Forelimb muscle (tissue), 1 donor: ENCODE measurements around the gene LINC01488. TPM values are rescaled to one million over a fixed set of nuclear protein-coding genes. Genes with fewer than 3 reads are reported as not detected.
A peak's percentile ranks its signal among the peaks of the same experiment; 100 is the strongest.

Experiments used
- DNase-seq: peaks from one replicate; pipeline ENCODE4 v3.0.0-alpha.2; 2013; ENCODE audit warnings: low read depth
- polyA plus RNA-seq: library from polyadenylated mRNA; unstranded; fragments of 120-200 nt; gene quantifications from one replicate; pipeline ENCODE4 v1.2.1, GENCODE V29; 2013; ENCODE audit not compliant: insufficient read length

The LINC01488 gene
- polyA plus RNA-seq, 1 donor = 0.08 TPM

DNA sequence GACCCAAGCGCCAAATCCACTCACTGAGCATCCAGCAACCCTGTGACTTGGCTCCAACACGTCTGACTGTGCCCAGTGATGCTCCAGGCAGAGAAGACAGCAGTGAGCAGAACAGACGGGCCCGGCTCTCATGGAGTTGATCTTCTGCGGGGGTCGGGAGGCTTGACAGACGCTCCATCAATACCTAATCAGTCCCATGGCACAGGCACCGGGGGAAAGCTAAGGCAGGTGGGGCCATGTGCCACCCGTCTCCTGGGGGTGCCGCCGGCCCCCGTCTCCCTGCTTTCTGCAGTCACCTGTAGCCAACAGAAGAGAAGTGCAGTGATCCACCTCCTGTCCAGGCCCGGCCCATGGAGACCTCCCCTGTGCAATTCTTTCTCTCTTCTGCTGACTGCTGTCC, 47.5 kb downstream of the LINC01488 start:
- DNase-seq = no peak

DNA sequence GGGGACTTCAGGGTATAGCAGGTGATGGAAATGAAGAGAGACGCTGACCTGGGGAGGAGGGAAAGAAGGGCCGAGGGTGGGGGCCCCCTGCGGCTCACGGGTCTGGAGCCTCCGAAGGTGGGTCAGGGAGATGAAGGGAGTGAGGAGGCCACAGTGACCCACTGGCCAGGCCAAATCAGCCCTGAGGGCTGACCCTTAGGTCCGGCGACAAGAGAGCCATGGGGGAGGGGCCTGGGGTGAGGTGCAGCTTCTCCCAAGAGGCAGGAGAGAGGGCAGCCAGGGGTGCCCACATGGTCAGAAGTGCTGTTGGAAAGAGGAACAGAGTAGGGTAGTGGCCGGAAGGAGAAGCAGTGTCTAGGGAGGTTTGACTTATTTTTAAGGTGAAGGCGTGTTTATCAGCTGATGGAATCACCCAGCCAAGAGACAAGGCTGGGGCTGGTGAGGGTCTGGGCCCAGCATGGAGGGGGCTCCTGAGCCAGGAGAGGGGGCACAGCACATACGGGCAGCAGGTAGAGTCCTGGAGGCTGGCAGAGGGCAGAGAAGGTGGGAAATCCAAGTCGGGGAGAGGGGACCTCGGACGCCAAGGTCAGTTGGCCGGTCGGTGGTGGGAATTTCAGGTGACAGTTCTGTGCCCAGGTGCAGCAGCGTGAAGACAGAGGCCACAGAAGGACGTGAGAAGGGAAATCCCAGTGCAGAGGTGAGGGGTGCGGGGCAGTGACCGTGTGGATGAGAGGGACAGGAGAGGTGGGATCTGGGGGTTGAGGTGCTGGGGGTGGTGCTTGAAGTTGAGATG, 49.0 kb downstream of the LINC01488 start:
- no peak for DNase-seq

DNA sequence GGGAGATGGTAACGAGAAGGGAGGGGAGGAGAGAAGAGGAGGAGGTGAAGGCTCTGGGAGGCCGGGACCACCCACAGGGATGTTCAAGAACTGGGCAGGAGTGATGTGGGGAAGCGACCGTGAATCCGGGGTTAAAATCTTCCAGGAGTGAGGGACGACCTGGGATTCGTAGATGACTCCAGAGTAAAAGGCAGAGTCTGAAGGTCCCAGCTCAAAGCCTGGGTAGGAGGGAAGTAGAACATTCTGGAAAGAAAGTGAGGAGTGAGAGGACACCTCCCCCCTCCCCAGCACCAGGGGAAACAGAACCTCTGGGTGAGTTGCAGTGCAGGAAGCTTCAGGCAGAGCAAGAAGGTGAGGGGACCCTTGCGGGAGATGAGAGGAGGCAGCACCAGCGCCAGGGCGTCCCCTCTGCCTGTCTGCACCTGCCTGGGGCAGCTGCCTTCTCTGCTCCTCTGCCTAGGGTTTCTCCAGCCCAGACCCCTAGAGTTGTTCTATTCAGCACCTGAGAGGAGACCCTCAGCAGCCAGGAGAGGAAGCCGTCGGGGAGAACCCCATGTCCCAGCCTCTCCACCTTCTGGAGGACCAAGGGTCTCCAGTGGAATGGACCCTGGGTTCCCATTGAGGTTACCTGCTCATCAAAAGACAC, 49.7 kb downstream of the LINC01488 start:
- DNase-seq = no peak

DNA sequence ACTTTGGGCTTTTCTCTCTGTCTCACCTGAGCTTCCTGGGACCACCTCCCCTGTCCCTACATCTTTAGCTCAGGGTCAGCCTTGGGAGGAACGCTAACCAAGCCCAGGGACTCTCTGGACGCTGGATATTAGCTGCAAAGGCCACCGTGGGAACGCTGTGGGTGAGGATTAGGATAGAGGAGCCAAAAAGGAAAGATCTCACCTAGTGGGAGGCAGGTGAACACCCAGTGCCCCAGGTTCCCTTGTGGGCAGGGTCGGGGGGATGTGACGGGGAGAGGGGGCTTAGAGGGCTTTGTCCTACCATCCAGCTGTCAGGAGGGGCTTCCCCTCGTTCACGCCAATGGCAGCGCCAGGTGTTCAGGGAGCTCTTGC, 50.2 kb downstream of the LINC01488 start:
- no peak for DNase-seq

DNA sequence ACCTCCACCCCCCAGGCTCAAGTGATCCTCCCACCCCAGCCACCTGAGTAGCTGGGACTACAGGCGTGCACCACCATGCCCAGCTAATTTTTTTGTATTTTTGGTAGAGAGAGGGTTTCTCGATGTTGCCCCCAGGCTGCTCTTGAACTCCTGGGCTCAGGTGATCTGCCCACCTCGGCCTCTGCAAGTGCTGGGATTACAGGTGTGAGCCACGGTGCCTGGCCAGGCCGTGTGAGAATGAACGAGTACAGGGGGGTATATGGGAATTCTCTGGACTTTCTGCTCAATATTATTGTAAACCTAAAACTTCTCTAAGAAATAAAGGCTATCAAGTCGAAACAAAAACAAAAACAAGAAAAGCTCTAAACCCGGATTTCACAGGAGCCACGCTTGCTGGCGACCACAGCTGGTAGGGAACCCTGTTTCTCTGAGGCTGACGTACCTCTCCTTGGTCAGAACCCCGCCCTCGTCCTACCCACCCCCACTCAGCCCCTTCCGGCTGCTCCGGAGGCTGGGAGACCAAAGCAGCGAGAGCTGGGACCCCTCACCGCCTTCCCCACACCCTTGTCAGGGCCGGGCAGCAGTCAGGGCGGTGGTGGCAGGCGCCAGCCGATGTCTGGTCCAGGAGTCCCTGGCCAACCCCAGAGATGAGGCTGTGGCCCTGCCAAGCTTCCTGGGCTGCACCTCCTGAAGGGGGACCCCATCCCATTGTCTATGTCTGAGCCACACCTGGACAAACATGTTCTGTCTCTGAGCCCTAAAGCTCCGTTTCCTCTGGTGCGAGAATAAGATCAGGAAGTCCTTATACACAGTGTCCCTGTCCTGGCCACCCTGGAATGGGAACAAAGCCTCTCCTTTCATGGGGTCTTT, 52.1 kb downstream of the LINC01488 start:
- no peak for DNase-seq

DNA sequence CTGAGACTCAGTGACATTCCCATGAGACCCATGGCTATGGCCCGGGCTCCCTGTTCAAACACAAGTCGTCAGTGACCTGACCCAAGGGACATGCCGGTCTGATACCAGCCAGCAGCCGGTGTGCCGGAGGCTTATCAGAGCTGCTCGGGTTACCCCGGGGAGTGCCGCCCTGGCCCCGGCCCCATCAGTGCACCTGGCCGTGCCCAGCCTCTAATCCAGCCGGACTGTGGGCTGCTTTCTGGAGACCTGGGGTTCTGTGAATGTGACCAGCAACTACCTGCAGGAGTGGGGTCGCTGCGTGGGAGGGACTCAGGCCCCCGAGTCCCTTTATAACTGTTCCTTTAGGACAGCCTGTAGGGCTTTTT, 52.7 kb downstream of the LINC01488 start:
- DNase-seq = no peak

DNA sequence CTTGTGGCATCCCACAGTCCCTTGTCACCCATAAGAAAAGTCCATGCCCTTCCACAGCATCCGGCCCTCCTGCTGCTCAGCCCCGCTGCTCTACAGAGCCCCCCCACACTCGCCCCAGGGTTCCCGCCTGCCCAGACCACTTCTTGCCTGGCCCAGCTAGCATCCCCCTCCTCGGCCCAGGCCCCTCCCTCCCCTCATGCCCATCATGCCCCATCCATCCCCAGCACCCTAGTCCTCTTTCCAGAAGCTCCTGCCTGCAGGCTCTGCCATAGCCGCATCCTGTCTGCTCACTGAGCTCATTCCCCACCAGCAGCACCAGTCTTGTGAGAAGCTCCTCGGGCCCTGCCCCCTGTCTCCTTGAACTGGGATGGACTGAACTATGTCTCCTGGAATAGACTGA, 54.4 kb downstream of the LINC01488 start:
- DNase-seq = no peak

DNA sequence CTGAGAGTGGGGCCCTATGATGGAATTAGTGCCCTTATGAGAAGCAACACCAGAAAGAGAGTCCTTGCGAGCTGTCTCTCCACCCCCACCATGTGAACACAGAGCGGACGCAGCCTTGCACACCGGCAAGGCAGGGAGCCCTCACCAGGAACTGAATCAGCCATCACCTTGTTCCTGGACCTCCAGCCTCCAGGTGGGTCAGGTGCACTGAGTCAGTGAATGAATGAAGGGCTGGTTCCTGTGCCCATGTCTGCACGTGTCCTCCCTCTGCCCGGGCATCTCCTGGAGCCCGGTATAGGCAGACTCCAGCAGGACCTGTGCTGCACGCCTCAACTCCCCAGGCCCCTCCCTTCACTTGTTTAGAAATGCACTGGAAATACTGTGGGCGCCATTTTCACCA, 54.9 kb downstream of the LINC01488 start:
- no peak for DNase-seq

DNA sequence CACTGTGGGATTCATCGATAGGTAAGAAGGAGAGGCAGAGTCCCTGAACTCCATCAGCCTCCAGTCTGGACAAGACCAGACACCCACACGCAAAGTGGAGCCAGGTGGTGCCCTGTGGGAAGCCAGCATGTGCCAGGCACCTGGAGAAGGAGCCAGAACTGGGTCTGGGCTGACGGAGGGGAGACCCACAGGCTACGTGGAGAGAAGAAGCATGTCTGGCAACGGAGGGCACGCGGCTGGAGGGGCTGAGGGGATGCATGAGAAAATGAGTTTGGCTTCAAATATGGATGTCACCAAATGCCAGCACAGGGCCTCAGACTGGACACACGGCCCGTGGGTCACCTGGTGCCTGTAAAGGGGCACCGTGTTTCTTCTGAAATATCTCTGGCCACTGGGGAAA, 55.7 kb downstream of the LINC01488 start:
- DNase-seq = no peak

DNA sequence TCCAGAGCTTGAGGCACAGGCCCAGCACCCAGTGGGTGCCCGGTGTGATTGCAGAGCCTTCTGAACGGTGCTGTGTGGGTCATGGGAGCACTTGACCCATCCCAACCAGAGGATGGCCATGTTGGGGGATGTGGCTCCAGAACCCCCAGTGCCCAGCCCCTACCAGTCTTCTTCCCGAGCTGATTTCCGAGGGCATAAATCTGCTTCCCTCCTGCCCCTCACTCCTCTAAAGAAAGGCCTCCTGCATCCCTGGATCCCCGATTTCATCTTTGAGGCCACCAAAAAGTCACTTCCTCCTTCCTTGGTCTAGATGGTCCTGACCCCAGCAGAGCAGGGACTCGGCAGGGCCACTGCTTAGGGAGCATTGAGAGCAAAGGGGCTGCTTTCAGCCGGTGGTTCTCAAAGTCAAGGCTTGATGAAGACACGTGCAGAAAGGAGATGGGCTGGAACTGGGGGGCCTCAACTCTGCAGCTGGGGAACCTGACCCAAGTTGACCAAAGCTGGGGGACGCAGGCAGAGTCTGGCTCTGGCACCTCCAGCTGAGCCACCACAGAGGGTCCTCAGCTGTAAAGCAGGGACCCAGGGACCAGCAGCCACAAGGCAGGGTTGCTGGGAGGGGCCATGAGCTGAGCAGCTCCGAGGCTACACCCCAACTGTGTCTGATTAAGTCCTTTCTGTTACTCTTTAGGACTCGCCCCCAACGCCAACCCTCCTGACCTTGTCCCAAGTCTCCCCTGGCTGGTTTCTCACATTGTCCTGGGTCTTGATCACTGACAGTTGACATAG, 56.6 kb downstream of the LINC01488 start:
- DNase-seq = no peak

DNA sequence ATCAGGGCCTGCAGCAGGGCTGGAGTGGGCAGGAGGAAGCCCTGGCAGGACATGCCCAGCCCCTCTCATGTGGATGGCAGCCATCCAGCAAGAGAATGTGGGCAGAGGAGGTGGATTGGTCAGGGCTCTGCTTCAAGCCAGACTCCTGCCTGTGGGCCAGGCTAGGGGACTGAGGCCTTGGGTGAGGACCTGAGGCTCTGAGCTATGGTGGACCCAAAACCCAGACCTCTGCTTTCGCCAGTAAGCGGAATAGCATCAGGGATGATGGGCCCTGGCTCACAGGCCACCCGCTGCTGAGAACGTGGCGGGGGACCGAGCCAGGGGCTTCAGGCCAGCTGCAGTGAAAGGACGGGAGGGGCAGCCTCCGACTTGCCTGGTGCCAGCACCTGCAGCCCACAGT, 57.4 kb downstream of the LINC01488 start:
- DNase-seq = no peak

DNA sequence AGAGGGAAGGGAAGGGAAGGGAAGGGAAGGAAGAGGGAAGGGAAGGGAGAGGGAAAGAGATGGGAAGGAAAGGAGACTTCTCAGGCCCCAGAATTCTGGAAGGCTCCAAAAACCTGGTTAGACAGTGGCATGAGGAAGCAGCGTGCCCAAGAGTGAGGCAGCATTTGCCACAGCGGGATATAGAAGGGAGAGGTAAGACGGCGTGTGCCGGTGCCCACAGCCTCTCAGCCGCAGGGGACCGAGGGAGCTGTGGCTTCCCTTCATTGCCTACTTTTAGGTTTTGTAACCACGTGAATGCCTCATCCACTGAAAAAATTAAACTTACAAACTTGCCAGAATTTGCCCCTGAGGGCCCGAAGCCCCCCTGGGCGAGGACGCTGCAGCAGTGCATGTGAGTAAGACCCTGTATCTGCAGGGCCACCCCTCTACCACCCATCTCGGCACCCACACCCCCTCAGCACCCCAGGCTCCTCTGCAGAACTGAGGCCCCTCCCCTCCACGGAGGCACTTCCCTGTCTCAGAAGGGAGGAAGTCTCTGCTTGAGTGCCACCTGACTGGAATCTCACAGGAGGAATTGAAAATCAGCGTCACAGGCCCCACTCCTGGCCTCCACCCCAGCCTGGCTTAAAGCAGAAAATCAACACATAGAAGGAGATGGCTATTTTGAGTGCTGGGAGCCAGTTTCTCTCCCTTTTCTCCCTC, 58.1 kb downstream of the LINC01488 start:
- peak; percentile 14 for DNase-seq

DNA sequence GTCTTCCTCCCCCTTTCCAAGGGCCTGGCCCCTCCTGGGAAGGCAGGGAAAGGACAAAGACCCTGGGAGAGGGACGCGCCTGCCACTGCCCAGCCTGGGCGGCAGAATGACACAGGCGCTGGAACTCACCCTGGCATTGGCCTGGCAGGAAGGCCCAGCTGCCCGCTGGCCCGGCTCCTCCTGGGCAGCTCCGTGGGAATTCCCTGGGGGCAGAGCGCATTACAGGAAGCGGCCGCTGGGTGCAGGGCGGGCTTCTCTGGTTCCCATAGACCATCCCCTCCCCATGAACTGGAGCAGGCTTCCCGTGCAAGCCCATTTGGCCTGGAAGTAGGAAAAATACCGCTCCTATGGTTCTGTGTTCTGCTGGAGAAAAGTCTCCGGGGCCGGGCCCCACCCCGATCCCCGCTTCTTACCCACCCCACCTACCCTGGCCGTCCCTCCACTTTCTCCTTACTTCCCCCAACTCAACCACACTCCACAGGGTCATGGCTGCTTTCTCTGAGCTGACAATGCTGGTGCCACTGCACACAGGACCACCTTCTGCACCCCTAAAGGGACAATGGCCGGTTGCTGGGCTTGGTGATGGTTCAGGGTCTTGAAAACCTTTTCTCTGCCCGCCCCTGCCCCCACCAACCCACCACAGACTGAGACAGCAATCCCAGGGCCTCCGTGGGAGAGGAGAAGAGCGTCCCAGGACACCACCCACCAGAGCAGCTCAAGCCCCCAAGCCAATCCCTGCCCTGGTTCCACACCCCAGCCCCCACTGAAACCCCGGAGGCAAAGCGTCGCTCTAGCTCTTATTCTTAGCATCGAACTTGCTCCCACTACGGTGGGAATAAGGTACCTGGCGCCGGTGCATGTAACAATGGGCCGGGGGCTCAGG, 58.9 kb downstream of the LINC01488 start:
- no peak for DNase-seq

DNA sequence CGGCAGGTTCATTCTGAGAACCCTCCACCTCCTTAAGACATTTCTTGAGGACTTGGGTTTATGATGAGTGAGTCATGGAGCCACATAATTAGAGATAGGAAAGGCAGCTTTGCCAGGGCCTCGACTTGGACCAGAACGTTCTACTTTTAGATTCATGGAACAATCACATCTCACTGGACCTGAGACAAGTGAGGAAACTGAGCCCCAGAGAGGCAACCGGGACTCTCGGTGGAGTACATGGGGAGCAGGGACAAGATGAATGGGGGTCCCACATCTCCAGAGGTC, 59.5 kb downstream of the LINC01488 start:
- DNase-seq = no peak

DNA sequence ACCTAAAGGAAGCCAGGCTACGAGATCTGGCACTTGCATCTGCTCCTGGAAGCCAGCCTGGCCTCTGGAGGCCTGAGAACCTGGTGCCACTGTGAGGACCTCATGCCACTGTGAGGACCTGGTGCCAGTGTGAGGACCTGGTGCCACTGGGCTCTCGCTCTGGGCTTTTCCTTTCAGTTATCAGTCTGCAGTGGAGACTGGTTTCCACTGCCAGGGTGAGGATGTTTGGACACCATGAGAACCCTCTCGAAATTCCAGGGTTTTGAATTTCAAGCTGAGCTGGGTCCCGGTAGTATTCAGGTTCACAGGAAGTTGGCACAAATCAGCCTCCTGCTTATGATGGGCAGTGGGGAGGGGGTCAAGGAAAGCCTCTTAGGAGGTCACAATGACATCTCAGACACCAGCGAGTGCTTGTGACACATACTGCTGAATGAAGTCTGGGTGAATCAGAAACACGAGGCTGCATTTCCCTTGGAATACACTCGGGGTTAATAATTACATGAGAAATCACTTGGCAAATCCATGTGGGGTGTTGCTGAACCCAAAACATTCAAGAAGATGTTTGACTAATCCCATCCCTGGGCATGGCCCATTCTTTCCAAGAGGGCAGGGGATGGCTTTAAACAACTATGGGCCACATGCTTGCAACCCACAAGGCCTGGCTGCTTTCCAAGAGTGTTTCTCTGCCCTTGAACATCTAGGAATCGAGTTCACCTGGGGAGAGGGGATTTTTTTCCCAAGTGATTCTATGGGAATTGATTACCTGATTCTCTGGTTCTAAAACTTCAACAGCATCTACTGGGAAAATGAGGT, 60.2 kb downstream of the LINC01488 start:
- DNase-seq = no peak

DNA sequence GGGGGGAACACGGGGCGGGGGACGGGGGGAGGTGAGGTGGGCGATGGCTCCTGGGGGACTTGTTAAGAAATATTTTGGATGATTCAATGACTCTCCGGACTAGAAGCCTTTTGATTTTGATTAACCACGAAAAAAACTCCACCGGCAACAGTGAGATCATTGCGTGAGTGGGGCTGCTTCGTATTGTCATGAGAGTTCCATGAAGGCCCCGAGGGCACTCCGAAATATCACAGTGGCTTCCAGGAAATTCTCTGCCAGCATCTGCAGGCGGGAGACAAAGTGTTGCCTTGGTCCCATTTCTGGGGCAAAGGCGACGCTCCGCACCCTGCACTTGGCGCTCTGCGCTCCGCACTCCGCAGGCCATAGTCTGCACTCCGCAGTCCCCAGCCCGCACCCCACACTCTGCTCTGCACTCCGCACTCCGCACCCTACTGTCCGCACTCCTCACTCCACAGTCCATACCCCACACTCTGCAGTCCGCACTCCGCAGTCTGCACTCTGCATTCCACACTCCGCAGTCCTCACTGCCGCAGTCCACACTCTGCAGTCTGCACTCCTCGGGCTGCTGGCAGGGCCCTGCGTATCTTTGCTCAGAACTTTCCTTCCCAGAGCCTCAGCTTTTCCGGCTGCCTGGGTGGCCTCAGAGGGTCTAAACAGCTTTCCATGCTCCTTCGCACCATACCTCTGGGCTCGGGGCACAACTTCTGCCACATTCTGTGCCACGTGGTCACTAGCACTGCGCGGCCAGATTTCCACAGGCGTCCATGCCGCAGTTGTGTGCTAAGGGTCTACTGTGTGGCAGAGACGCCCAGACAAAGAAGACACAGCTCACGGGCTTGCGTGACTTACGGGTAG, 61.1 kb downstream of the LINC01488 start:
- no peak for DNase-seq
